HL-60 (cell line): ENCODE data around the gene RAB1A.

Experiments
- DNase-seq, 2 experiments: peaks; one replicate each; pipeline ENCODE4 v3.0.0-alpha.2; 2010 to 2020; ENCODE audit warnings: low read depth in 1 of 2, low spot score in 1 of 2
- H3K27ac ChIP-seq: fragments of 250-450 bp; sonication (Bioruptor Pico); replicated peaks from 2 replicates; pipeline ENCODE4 v1.5.1; 2020; ENCODE audit warnings: mild to moderate bottlenecking, moderate library complexity
- H3K27me3 ChIP-seq: fragments of 250-450 bp; sonication (Bioruptor Pico); 2 replicates; pipeline ENCODE4 v1.5.1; 2021; ENCODE audit warnings: mild to moderate bottlenecking, moderate library complexity; ENCODE audit not compliant: insufficient read depth, poor library complexity, severe bottlenecking
- H3K4me3 ChIP-seq: replicated peaks from 2 replicates; pipeline ENCODE4 v1.5.1; 2011; ENCODE audit warnings: mild to moderate bottlenecking, control low read depth, low read length; ENCODE audit not compliant: insufficient read depth
- CTCF ChIP-seq: IDR thresholded peaks from one replicate; pipeline ENCODE4 v1.5.1; 2011; ENCODE audit warnings: low read length, control low read depth, inconsistent platforms; ENCODE audit not compliant: insufficient read depth
- GABPA ChIP-seq: IDR thresholded peaks from 2 replicates; pipeline ENCODE4 v1.6.1; 2012; ENCODE audit warnings: low read depth
- POLR2AphosphoS5 ChIP-seq: IDR thresholded peaks from 2 replicates; pipeline ENCODE4 v1.6.1; 2012; ENCODE audit warnings: low read depth
- SPI1 ChIP-seq: IDR thresholded peaks from 2 replicates; pipeline ENCODE4 v1.6.1; 2012; ENCODE audit warnings: low read depth, mild to moderate bottlenecking, borderline replicate concordance
- TF ChIP-seq, protein P1 (sequence below): IDR thresholded peaks from 2 replicates; pipeline ENCODE4 v1.6.1; 2012; ENCODE audit warnings: low read depth; ENCODE audit not compliant: insufficient replicate concordance

RAB1A gene

DNA sequence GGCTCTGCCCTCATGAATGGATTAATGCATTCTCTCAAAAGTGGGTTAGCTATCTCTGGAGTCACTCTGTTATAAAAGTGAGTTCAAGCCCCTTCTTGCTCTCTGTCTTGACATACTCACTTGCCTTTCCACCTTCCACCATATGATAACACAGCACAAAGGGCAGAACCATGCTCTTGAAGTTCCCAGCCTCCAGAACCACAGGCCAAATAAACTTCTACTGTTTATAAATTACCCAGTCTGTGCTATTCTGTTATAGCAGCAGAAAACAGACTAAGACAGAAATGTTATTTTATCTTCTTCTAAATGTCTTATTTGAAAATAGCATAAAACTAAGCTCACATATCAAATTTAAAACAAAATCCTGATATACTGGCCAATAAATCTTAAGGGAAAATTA is 15.0 kb downstream of the RAB1A start:
- TF ChIP-seq GABPA: no peak
- no peak for TF ChIP-seq CTCF
- no peak for TF ChIP-seq POLR2AphosphoS5
- TF ChIP-seq, protein P1, sequence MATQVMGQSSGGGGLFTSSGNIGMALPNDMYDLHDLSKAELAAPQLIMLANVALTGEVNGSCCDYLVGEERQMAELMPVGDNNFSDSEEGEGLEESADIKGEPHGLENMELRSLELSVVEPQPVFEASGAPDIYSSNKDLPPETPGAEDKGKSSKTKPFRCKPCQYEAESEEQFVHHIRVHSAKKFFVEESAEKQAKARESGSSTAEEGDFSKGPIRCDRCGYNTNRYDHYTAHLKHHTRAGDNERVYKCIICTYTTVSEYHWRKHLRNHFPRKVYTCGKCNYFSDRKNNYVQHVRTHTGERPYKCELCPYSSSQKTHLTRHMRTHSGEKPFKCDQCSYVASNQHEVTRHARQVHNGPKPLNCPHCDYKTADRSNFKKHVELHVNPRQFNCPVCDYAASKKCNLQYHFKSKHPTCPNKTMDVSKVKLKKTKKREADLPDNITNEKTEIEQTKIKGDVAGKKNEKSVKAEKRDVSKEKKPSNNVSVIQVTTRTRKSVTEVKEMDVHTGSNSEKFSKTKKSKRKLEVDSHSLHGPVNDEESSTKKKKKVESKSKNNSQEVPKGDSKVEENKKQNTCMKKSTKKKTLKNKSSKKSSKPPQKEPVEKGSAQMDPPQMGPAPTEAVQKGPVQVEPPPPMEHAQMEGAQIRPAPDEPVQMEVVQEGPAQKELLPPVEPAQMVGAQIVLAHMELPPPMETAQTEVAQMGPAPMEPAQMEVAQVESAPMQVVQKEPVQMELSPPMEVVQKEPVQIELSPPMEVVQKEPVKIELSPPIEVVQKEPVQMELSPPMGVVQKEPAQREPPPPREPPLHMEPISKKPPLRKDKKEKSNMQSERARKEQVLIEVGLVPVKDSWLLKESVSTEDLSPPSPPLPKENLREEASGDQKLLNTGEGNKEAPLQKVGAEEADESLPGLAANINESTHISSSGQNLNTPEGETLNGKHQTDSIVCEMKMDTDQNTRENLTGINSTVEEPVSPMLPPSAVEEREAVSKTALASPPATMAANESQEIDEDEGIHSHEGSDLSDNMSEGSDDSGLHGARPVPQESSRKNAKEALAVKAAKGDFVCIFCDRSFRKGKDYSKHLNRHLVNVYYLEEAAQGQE: no peak
- Histone ChIP-seq H3K27ac (no peak overlapping the region), H3K4me3 (no peak overlapping the region), H3K27me3 (no peaks in the 10 kb centered on the region)
- DNase-seq: no peak

DNA sequence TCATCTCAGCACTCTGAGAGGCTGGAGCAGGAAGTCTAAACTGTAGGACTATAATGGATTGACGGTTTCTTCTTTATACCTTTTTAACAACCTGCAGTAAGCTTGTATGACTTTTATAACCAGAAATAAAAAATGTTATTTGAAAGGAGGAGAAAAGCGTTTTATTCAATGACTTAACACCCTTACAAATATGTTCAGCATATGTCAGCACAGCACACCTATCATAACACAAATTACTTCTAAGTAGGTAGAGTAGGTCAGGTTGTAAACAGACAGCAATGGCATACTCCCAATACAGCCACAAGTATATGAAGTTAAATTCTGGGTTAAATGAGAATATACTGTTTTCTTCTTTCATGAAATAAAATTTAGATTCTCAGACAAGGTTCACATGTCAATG is 16.1 kb downstream of the RAB1A start:
- TF ChIP-seq POLR2AphosphoS5 (no peak), CTCF (no peak), SPI1 (no peak), GABPA (no peak)
- TF ChIP-seq, protein P1: no peak
- H3K27me3 ChIP-seq: no peaks in the 10 kb centered on the region
- DNase-seq: no peak
- H3K27ac ChIP-seq: no peak overlapping the region
- no peak overlapping the region for H3K4me3 ChIP-seq

DNA sequence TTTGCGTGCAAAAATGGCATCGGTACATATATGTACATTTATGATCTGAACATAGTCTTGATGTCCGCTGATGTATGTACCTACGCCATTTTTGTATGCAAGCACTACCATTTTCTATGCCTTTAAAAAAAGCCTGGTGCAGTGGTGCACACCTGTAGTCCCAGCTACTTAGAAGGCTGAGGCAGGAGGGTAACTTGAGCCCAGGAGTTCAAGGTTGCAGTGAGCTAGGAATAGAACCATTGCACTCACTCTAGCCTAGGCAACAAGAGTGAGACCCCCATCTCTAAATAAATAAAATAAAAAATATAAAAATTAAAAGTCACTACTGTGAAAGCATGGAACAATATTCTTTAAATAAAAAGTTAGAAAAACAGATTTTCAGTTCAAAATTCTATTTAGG is 16.7 kb downstream of the RAB1A start:
- Histone ChIP-seq H3K27ac (no peak overlapping the region), H3K4me3 (no peak overlapping the region), H3K27me3 (no peaks in the 10 kb centered on the region)
- no peak for TF ChIP-seq SPI1
- TF ChIP-seq POLR2AphosphoS5: no peak
- no peak for TF ChIP-seq GABPA
- TF ChIP-seq CTCF: no peak
- TF ChIP-seq, protein P1: no peak
- no peak for DNase-seq
